Spleen (tissue), 11 donors: ENCODE measurements around the gene FGGY. TPM values are rescaled to one million over a fixed set of nuclear protein-coding genes. Genes with fewer than 3 reads are reported as not detected.
"Not testable (repeated sequence)": the region's sequence is repeated elsewhere in the genome, so short reads cannot be mapped to it uniquely, and the experiment has no call there.

Experiments used
- DNase-seq: peaks from one replicate; pipeline ENCODE4 v3.0.0-alpha.2; 2020
- H3K27ac ChIP-seq, 8 donors: fragments of 200-600 bp; sonication (generic) in 7 of 8; 1 replicate in 4 of 8; 2 replicates in 4 of 8; pipeline versions ENCODE4 v1.5.0 to v1.8.0; 2016 to 2021; ENCODE audit warnings: inconsistent platforms in 4 of 8, mild to moderate bottlenecking in 4 of 8, moderate library complexity in 1 of 8
- H3K27me3 ChIP-seq, 7 donors: fragments of 200-600 bp; sonication (generic) in 6 of 7; replicated peaks in 1 of 7; 1 replicate in 4 of 7; 2 replicates in 3 of 7; pipeline versions ENCODE4 v1.5.0 to v1.8.0; 2016 to 2021; ENCODE audit warnings: inconsistent platforms in 3 of 7, mild to moderate bottlenecking in 1 of 7
- H3K36me3 ChIP-seq, 6 donors: fragments of 200-600 bp; sonication (generic) in 5 of 6; 1 replicate in 4 of 6; 2 replicates in 2 of 6; pipeline versions ENCODE4 v1.5.0 to v1.8.0; 2016 to 2021; ENCODE audit warnings: inconsistent platforms in 2 of 6
- H3K4me1 ChIP-seq, 6 donors: fragments of 200-600 bp; sonication (generic) in 5 of 6; 1 replicate in 3 of 6; 2 replicates in 3 of 6; pipeline versions ENCODE4 v1.5.0 to v1.8.0; 2016 to 2021; ENCODE audit warnings: inconsistent platforms in 3 of 6
- H3K4me3 ChIP-seq, 8 donors: fragments of 200-600 bp; sonication (generic) in 7 of 8; 1 replicate in 4 of 8; 2 replicates in 4 of 8; pipeline versions ENCODE4 v1.5.0 to v1.8.0; 2016 to 2021; ENCODE audit warnings: inconsistent platforms in 4 of 8, mild to moderate bottlenecking in 4 of 8, moderate library complexity in 2 of 8
- H3K9me3 ChIP-seq, 8 donors: fragments of 200-600 bp; sonication (generic) in 7 of 8; 1 replicate in 4 of 8; 2 replicates in 4 of 8; pipeline versions ENCODE4 v1.5.0 to v1.8.0; 2016 to 2021; ENCODE audit warnings: inconsistent platforms in 4 of 8
- POLR2A ChIP-seq, 3 donors: fragments of 450-650 bp; IDR thresholded peaks; one replicate each; pipeline ENCODE4 v1.5.1; 2017; ENCODE audit warnings: antibody characterized with exemption in 3 of 3, mild to moderate bottlenecking in 1 of 3
- POLR2AphosphoS5 ChIP-seq, 3 donors: sonication (generic); formaldehyde crosslinking; IDR thresholded peaks; one replicate each; pipeline ENCODE4 v1.5.1; 2017; ENCODE audit warnings: antibody characterized with exemption in 3 of 3
- WGBS, 5 donors: extraction: QIAGEN DNeasy Blood & Tissue Kit in 3 of 5; methylation state at CpG; one replicate each; pipeline versions ENCODE4 v1.1.5 to v1.1.7; 2013 to 2018; 5-methylcytosine and 5-hydroxymethylcytosine counted together
- intact Hi-C: fragments of 100-400 bp; cut with DNase I; formaldehyde crosslinking; loops from one replicate; pipeline ENCODE4 v1.15.0; 2023; ENCODE audit warnings: low total_unique reads
- polyA plus RNA-seq, 3 donors: library from polyadenylated mRNA; stranded (reverse); fragments of 200-250 nt; gene quantifications; one replicate each; pipeline ENCODE4 v1.2.1, GENCODE V29; 2013
- total RNA-seq, 7 donors: library from RNA; depleted of rRNA in 3 of 7; stranded (reverse); fragments of >200 nt in 3 of 7; fragmentation: NEBNext Ultra II Directional in 4 of 7; extraction: Animal tissue kit (Norgen Biotek cat#: 25700) in 4 of 7; gene quantifications; one replicate each; pipeline versions ENCODE4 v1.1.0 to v1.2.1, GENCODE V29; 2016 to 2021
- TF ChIP-seq, protein P1 (sequence below), 11 experiments: fragments of 200-600 bp in 7 of 11; fragments of 450-650 bp in 4 of 11; sonication (generic) in 4 of 11; IDR thresholded peaks in 8 of 11; conservative IDR thresholded peaks in 3 of 11; 1 replicate in 7 of 11; 2 replicates in 4 of 11; pipeline versions ENCODE4 v1.4.0 to v1.8.0; 2016 to 2021; ENCODE audit warnings: antibody characterized with exemption in 11 of 11, inconsistent platforms in 4 of 11, mild to moderate bottlenecking in 1 of 11
- donor health status: healthy with polysubstance abuse.
- donor health status: DM: no; HTN: no; CAD: no; lungs with moderate emphysema.
- donor health status: DM: no; HTN: no; CAD: no.
- donor health status: Bipolar disorder and iron deficiency.
- donor health status: healthy.
- donor health status: DM: no; HTN: no; CAD: no.
- donor health status: DM: yes; HTN: yes; CAD: no.

Gene FGGY
- total and polyA plus RNA-seq, 10 donors, result 1.7 to 27.8 (median 13.2) TPM

DNA sequence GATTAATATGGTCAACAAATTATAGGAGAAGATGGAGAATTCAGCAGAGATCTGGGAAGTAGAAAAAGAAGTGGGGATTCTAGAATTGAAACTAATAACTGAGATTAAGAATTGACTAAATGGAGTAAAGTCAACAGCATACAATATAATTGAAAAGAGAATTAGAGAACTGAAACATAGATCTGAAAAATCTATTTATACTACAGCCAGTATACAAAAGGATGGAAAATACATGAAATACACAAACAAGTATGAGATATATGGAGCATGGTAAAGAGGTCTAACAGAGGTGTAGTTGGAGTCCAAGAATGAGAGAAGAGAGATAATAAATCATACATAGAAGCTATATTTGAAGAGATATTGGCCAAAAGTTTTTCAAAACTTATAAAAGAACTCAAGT lies 235.2 kb downstream of the FGGY start:
- intact Hi-C loops, result no loop called here

GRCh38 chr1:59538476-59538875 lies 241.6 kb downstream of the FGGY start:
- H3K27ac ChIP-seq, H3K9me3 ChIP-seq, intact Hi-C loops, H3K4me1 ChIP-seq, H3K36me3 ChIP-seq, DNase-seq, H3K27me3 ChIP-seq, H3K4me3 ChIP-seq: not testable (repeated sequence)
- WGBS, 5 donors, result 29 to 100% (median 100%) methylated on average over 1 of the region's 2 CpGs

More for the DNA sequence above, 235.2 kb downstream of the FGGY start:
- H3K27me3 ChIP-seq, result no peaks in the 10 kb centered on the region
- DNase-seq, result no peak
- no peak for TF ChIP-seq POLR2A (IDR thresholded peaks at IDR 0.05)
- TF ChIP-seq POLR2AphosphoS5 (IDR thresholded peaks at IDR 0.05), result no peak
- no peak overlapping the region for H3K4me3 ChIP-seq
- H3K27ac ChIP-seq, result no peak overlapping the region
- H3K9me3 ChIP-seq, result no peaks in the 10 kb centered on the region
- H3K36me3 ChIP-seq, result no peaks in the 10 kb centered on the region
- H3K4me1 ChIP-seq, result no peaks in the 10 kb centered on the region

- no peaks in the 10 kb centered on the region for H3K36me3 ChIP-seq
- H3K9me3 ChIP-seq, result no peaks in the 10 kb centered on the region
- no peaks in the 10 kb centered on the region for H3K4me1 ChIP-seq
- no peak overlapping the region for H3K4me3 ChIP-seq
- 64 to 82% (median 75%) methylated on average over 5 of the region's 5 CpGs for WGBS, 5 donors
- DNase-seq, result no peak
- no peak overlapping the region for H3K27ac ChIP-seq
- H3K27me3 ChIP-seq, result no peaks in the 10 kb centered on the region
- TF ChIP-seq POLR2A (IDR thresholded peaks at IDR 0.05) (no peak), POLR2AphosphoS5 (IDR thresholded peaks at IDR 0.05) (no peak)
- TF ChIP-seq, protein P1, sequence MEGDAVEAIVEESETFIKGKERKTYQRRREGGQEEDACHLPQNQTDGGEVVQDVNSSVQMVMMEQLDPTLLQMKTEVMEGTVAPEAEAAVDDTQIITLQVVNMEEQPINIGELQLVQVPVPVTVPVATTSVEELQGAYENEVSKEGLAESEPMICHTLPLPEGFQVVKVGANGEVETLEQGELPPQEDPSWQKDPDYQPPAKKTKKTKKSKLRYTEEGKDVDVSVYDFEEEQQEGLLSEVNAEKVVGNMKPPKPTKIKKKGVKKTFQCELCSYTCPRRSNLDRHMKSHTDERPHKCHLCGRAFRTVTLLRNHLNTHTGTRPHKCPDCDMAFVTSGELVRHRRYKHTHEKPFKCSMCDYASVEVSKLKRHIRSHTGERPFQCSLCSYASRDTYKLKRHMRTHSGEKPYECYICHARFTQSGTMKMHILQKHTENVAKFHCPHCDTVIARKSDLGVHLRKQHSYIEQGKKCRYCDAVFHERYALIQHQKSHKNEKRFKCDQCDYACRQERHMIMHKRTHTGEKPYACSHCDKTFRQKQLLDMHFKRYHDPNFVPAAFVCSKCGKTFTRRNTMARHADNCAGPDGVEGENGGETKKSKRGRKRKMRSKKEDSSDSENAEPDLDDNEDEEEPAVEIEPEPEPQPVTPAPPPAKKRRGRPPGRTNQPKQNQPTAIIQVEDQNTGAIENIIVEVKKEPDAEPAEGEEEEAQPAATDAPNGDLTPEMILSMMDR (IDR thresholded peaks at IDR 0.05 in 8 of 11, conservative IDR thresholded peaks at IDR 0.05 in 3 of 11), result no peak
- intact Hi-C loops, result no loop called here
Observed at GRCh38 chr1:59539961-59540681, 243.2 kb downstream of the FGGY start.

DNA sequence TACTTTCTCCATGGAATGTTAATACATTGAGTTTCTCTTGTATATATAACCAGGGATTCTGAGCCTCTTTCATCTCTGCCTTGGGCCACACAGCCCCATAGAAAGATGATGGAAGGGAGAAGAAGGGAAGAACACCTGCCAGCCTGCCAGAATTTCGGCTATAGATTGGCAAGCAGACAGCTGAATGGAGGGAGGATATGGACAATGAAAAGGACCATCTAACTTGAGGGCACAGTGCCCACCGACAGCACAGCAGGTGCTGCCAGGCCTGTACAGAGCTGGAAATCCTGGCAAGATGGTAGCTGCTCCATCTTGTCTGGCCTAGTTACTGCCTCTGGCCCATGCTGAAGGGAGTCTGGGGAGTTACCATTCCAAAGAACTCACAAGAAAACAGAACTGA lies 244.3 kb downstream of the FGGY start:
- WGBS, 5 donors, result 92 to 98% (median 95%) methylated on average over 2 of the region's 2 CpGs

GRCh38 chr1:59541891-59542290 lies 245.0 kb downstream of the FGGY start:
- intact Hi-C loops, result no loop called here
- H3K9me3 ChIP-seq, result no peaks in the 10 kb centered on the region
- H3K27me3 ChIP-seq, result no peaks in the 10 kb centered on the region
- H3K27ac ChIP-seq, result no peak overlapping the region
- no peaks in the 10 kb centered on the region for H3K36me3 ChIP-seq
- H3K4me3 ChIP-seq, result no peak overlapping the region
- WGBS, 5 donors, result 94 to 96% (median 95%) methylated on average over 3 of the region's 3 CpGs
- H3K4me1 ChIP-seq, result no peaks in the 10 kb centered on the region
- DNase-seq, result no peak
- no peak for TF ChIP-seq POLR2AphosphoS5 (IDR thresholded peaks at IDR 0.05)
- TF ChIP-seq, protein P1 (IDR thresholded peaks at IDR 0.05 in 8 of 11, conservative IDR thresholded peaks at IDR 0.05 in 3 of 11), result no peak
- TF ChIP-seq POLR2A (IDR thresholded peaks at IDR 0.05), result no peak

More for the DNA sequence above, 244.3 kb downstream of the FGGY start:
- H3K27me3 ChIP-seq, result no peaks in the 10 kb centered on the region
- no peak for DNase-seq
- H3K36me3 ChIP-seq, result no peaks in the 10 kb centered on the region
- H3K9me3 ChIP-seq, result no peaks in the 10 kb centered on the region
- H3K27ac ChIP-seq, result no peak overlapping the region
- intact Hi-C loops, result no loop called here
- H3K4me3 ChIP-seq, result no peak overlapping the region
- TF ChIP-seq POLR2A (IDR thresholded peaks at IDR 0.05) (no peak), POLR2AphosphoS5 (IDR thresholded peaks at IDR 0.05) (no peak)
- TF ChIP-seq, protein P1 (IDR thresholded peaks at IDR 0.05 in 8 of 11, conservative IDR thresholded peaks at IDR 0.05 in 3 of 11), result no peak
- H3K4me1 ChIP-seq, result no peaks in the 10 kb centered on the region
